Liver (tissue), 1 donor: Measurements from ENCODE around the gene FBXW4.

Experiments used
- ATF3 ChIP-seq: IDR thresholded peaks from 2 replicates; pipeline ENCODE4 v1.6.1; 2016; ENCODE audit warnings: antibody characterized with exemption
- NR2F2 ChIP-seq: IDR thresholded peaks from 2 replicates; pipeline ENCODE4 v1.6.1; 2016; ENCODE audit warnings: antibody characterized with exemption
- donor health status: healthy.

DNA sequence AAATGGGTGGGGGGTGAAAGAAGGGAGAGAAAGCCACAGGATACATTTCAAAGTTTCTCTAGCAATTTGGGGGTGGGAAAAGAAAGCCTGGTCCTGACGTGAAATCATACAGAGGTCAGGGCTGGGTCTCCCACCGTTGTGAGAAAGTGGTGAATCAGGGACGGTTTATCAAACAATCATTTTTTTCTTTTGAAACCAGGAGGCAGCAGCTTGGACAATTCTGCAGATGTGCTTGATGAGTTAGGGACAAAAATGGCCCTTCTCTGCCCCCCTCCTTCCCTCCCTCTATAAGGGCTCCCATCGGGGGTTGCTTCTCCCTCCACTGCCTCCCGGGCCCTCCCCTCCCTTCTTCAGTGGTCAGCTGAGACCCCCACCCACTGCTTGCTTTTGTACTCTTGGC is 43.6 kb downstream of the FBXW4 start:
- TF ChIP-seq NR2F2 (no peak), ATF3 (no peak)
